22Rv1 (cell line): ENCODE data around the gene PITX3.
A peak's percentile ranks its signal among the peaks of the same experiment; 100 is the strongest.
"Not testable (repeated sequence)": the region's sequence is repeated elsewhere in the genome, so short reads cannot be mapped to it uniquely, and the experiment has no call there.

ENCODE experiments used
- H3K27ac ChIP-seq: fragments of 450-650 bp; 2 replicates; pipeline ENCODE4 v1.5.1; 2017
- CTCF ChIP-seq: fragments of 450-650 bp; IDR thresholded peaks from 2 replicates; pipeline ENCODE4 v1.5.1; 2017; ENCODE audit warnings: mild to moderate bottlenecking
- ZFX ChIP-seq: fragments of 450-650 bp; IDR thresholded peaks from 2 replicates; pipeline ENCODE4 v1.6.1; 2017; ENCODE audit warnings: antibody characterized with exemption, borderline replicate concordance

Gene PITX3

DNA sequence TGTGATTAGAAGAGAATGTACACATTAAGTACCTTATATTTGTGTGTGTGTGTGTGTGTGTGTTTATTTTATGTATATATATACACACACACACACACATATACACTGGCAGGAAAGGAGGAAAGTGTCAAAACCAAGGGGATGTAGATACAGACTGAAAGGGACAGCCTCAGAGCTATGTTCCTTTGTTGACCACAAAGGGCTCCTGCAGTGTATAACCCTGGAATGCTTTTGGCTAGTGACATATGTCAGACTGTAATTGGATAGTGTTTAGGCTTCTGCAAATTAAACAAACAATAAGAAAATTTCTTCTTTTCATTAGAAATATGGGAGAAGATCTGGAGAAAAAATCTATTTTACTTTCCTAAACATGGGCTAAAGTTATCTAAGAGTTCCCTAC is 19.9 kb upstream of the PITX3 start:
- H3K27ac ChIP-seq = no peak overlapping the region
- TF ChIP-seq ZFX (no peak), CTCF (no peak)

DNA sequence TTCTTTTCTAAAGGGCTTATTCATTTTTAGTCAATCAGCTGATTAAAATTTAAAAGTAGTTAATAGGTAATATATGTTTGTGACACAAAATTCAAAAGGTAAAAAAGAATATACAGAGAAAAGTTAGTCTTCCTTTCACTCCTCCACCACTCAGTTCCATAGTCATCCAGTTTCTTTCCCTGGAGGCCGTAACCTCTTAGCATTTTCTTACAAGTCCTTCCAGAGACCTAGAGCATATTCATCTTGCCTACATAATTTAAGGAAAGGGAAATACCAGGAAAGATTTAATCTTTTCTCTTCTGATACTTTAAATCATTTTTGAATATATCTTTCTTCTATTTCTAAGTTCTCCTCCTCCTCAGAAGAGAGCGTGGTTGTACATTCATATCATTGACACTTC is 14.1 kb upstream of the PITX3 start:
- TF ChIP-seq CTCF = no peak
- TF ChIP-seq ZFX = no peak
- H3K27ac ChIP-seq = no peak overlapping the region

DNA sequence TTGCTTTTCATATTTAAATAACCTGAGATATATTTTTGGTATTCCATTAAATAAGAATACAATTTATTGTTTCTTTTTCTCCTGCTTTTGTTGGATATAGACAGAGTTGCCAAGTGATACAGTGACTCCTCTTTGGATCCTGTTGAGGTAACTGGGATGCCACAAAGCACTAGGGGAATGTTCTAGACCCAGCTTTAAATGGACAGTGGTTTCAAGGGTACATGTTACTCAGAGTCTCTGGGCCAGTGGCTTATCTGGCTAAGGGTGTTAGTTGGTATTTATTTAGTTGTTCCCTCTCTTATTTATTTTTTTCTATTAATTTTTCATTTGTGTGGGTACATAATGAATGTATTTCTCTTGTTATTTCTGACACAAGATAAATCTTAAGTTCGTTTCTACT is 13.1 kb upstream of the PITX3 start:
- TF ChIP-seq CTCF (no peak), ZFX (no peak)

GRCh38 chr10:102252508-102252907 is 11.2 kb upstream of the PITX3 start:
- not testable (repeated sequence) for H3K27ac ChIP-seq

More for the DNA sequence above, 13.1 kb upstream of the PITX3 start:
- no peak overlapping the region for H3K27ac ChIP-seq

DNA sequence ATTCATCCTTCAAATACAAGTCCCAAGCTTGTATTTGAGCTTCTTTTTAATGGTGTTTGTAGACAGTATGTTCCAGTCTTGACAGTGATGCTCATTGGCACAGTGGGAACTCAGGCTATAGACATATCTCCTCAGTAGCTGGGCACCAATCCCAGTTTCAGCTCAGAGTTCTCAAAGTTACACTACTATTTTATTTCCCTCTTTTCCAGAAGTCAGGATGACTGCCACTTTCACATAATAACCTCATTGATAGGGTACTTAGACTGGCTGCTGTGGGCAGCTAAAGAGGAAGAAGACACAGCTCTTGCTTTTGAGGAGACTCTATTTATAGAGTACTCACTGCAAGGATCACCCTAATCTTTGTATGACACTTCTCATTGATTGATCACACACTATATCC is 6.4 kb upstream of the PITX3 start:
- no peak for TF ChIP-seq ZFX
- no peak for TF ChIP-seq CTCF
- H3K27ac ChIP-seq = no peak overlapping the region

DNA sequence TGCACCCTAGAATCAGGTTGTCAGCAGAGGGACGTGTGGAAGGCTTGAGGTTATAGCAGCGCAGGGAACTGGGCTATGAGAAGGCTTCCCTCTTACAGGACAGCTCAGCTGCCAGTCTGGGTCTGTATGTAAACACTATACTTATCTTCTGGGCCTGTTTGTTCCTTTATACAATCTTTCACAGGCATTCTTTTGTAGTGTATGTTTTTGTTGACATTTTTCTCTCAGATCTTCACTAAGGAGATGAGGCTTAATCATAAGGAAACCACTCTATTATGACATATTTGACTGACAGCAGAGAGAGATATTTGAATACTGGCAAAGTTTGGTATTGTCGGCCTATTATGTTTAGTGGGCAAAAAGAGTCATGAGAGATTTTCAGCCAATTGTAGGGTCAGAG is 4.9 kb upstream of the PITX3 start:
- TF ChIP-seq CTCF (no peak), ZFX (no peak)
- H3K27ac ChIP-seq = peak overlapping the region; percentile 84

DNA sequence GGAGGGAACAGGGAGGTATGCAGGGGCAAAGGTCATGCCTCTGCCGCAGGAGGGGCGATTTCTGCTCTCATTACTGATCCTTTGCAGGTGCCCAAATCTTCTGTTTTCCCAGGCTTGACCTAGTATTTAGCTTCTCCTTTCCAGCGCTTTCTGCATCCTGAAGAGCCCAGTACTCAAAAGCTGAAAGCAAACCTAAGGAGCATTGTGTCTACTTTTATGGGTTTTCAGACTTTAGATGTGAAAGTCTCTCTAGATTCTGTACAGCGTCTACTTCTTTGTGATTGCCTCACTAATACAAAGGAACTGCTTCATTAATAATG is 4.6 kb upstream of the PITX3 start:
- H3K27ac ChIP-seq = peak overlapping the region; percentile 84
- TF ChIP-seq ZFX (no peak), CTCF (no peak)

GRCh38 chr10:102245082-102245931 is 4.0 kb upstream of the PITX3 start, which contains the start of gene GBF1:
Gene GBF1 (plus strand): TSS chr10:102245532. CDS start chr10:102258939, 13,407 bp downstream.
- TF ChIP-seq CTCF (no peak), ZFX (no peak)
- peak within 1 kb of the TSS; percentile 84 for H3K27ac ChIP-seq
